ENCODE results near the gene S100A14. TPM values are rescaled to one million over a fixed set of nuclear protein-coding genes. Genes with fewer than 3 reads are reported as not detected.

The S100A14 gene
- total and polyA plus RNA-seq, 2 of the 13 experiments (the other 11 are each of a cell fraction or from before 2014, with no cell fraction given): 1.4 to 7.7 TPM

- TF ChIP-seq ZNF687 (CRISPR knock-in tag; IDR thresholded peaks at IDR 0.05) (peak; percentile 78), CHD2 (IDR thresholded peaks at IDR 0.05; ENCODE audit: low read depth, low read length) (0 out of 2 replicates have a peak, but pooled peaks have one; percentile 61), HNRNPL (IDR thresholded peaks at IDR 0.05; ENCODE audit: low read depth, low read length) (peak; percentile 99), REXO4 (CRISPR knock-in tag; IDR thresholded peaks at IDR 0.05; ENCODE audit: borderline replicate concordance) (no peak), TOPORS (CRISPR knock-in tag; IDR thresholded peaks at IDR 0.05) (no peak), RXRA (CRISPR knock-in tag; IDR thresholded peaks at IDR 0.05) (peak; percentile 78), ZFP91 (CRISPR knock-in tag; IDR thresholded peaks at IDR 0.05; ENCODE audit: borderline replicate concordance) (peak; percentile 56; the same call in 1 of the 2 replicates), PHF21A (CRISPR knock-in tag; IDR thresholded peaks at IDR 0.05) (peak; percentile 15; the same call in 1 of the 2 replicates), AHDC1 (CRISPR knock-in tag; IDR thresholded peaks at IDR 0.05; ENCODE audit: borderline replicate concordance) (no peak), ZNF232 (CRISPR knock-in tag; IDR thresholded peaks at IDR 0.05; ENCODE audit: borderline replicate concordance) (no peak), SIX4 (CRISPR knock-in tag; IDR thresholded peaks at IDR 0.05) (no peak), MEIS2 (CRISPR knock-in tag; IDR thresholded peaks at IDR 0.05) (0 out of 2 replicates have a peak, but pooled peaks have one; percentile 35), POGK (CRISPR knock-in tag; conservative IDR thresholded peaks at IDR 0.05) (no peak)
These were observed 49.4 kb downstream of the S100A14 start (continued) for GRCh38 chr1:153566414-153567371.

Data from HepG2 (cell line).